GM21515 (cell line): Measurements from ENCODE around the gene WDPCP.
"Not testable (repeated sequence)": the region's sequence is repeated elsewhere in the genome, so short reads cannot be mapped to it uniquely, and the experiment has no call there.

ENCODE experiments used
- ATAC-seq: cut with Tn5 transposase; IDR thresholded peaks from one replicate; pipeline ENCODE4 v1.9.1; 2021; ENCODE audit not compliant: unreplicated experiment

Gene WDPCP

GRCh38 chr2:63588385-63589147, at the start of gene WDPCP, which contains the start of gene MDH1:
Gene WDPCP, minus strand, starts transcription at chr2:63588477. Its CDS starts 206 bp downstream, at chr2:63588271.
Gene MDH1, plus strand, starts transcription at chr2:63588963. Its CDS starts 81 bp downstream, at chr2:63589044.
- ATAC-seq: peak; percentile 84

- no peak for ATAC-seq
Measured at GRCh38 chr2:63632382-63632781, 44.1 kb upstream of the WDPCP start.

GRCh38 chr2:63631501-63631900, 43.2 kb upstream of the WDPCP start:
- no peak for ATAC-seq

GRCh38 chr2:63628403-63628942, 40.2 kb upstream of the WDPCP start:
- no peak for ATAC-seq

GRCh38 chr2:63627866-63628265, 39.6 kb upstream of the WDPCP start:
- no peak for ATAC-seq

GRCh38 chr2:63623763-63624162, 35.5 kb upstream of the WDPCP start:
- ATAC-seq: not testable (repeated sequence)

- no peak for ATAC-seq
Measured at GRCh38 chr2:63622751-63623150, 34.5 kb upstream of the WDPCP start.

- no peak for ATAC-seq
Measured at GRCh38 chr2:63619328-63619727, 31.1 kb upstream of the WDPCP start.

- ATAC-seq: no peak
Measured at GRCh38 chr2:63617366-63617765, 29.1 kb upstream of the WDPCP start.

- no peak for ATAC-seq
Measured at GRCh38 chr2:63614983-63615945, 27.0 kb upstream of the WDPCP start.

- no peak for ATAC-seq
Measured at GRCh38 chr2:63614448-63614968, 26.2 kb upstream of the WDPCP start.

GRCh38 chr2:63613391-63613901, 25.2 kb upstream of the WDPCP start:
- ATAC-seq: no peak

- no peak for ATAC-seq
Measured at GRCh38 chr2:63610525-63610924, 22.2 kb upstream of the WDPCP start.

GRCh38 chr2:63608865-63609264, 20.6 kb upstream of the WDPCP start:
- not testable (repeated sequence) for ATAC-seq

- no peak for ATAC-seq
Measured at GRCh38 chr2:63604666-63605065, 16.4 kb upstream of the WDPCP start.

GRCh38 chr2:63600881-63601460, 12.7 kb upstream of the WDPCP start:
- no peak for ATAC-seq

GRCh38 chr2:63598981-63599380, 10.7 kb upstream of the WDPCP start:
- ATAC-seq: no peak

GRCh38 chr2:63596401-63596883, 8.2 kb upstream of the WDPCP start:
- no peak for ATAC-seq

- no peak for ATAC-seq
Measured at GRCh38 chr2:63594660-63595059, 6.4 kb upstream of the WDPCP start.

GRCh38 chr2:63591566-63592175, 3.4 kb upstream of the WDPCP start:
- no peak for ATAC-seq
